IMR-90 (cell line): ENCODE measurements around the gene FBXO41.

Experiments used
- CEBPB ChIP-seq: IDR thresholded peaks from 2 replicates; pipeline ENCODE4 v1.6.1; 2012; ENCODE audit warnings: low read depth, low read length, improper control_type of control experiment
- CHD1 ChIP-seq: IDR thresholded peaks from 2 replicates; pipeline ENCODE4 v1.6.1; 2012; ENCODE audit warnings: low read depth, low read length, improper control_type of control experiment
- FOS ChIP-seq: fragments of 150-350 bp; IDR thresholded peaks from 2 replicates; pipeline ENCODE4 v1.6.1; 2016; ENCODE audit warnings: low read depth, low read length
- MAFK ChIP-seq: IDR thresholded peaks from 2 replicates; pipeline ENCODE4 v1.6.1; 2012; ENCODE audit warnings: low read depth, low read length, improper control_type of control experiment
- MAZ ChIP-seq: IDR thresholded peaks from 2 replicates; pipeline ENCODE4 v1.6.1; 2012; ENCODE audit warnings: low read depth, mild to moderate bottlenecking, low read length, improper control_type of control experiment, moderate library complexity, borderline replicate concordance
- MXI1 ChIP-seq: IDR thresholded peaks from 2 replicates; pipeline ENCODE4 v1.6.1; 2012; ENCODE audit warnings: low read depth, mild to moderate bottlenecking, low read length, moderate library complexity, borderline replicate concordance
- POLR2A ChIP-seq: IDR thresholded peaks from 2 replicates; pipeline ENCODE4 v1.6.1; 2012; ENCODE audit warnings: mild to moderate bottlenecking, low read depth, low read length
- RAD21 ChIP-seq: IDR thresholded peaks from 2 replicates; pipeline ENCODE4 v1.6.1; 2012; ENCODE audit warnings: low read length, improper control_type of control experiment
- RCOR1 ChIP-seq: IDR thresholded peaks from 2 replicates; pipeline ENCODE4 v1.6.1; 2012; ENCODE audit warnings: mild to moderate bottlenecking, low read length, improper control_type of control experiment; ENCODE audit not compliant: insufficient replicate concordance
- RFX5 ChIP-seq: IDR thresholded peaks from 2 replicates; pipeline ENCODE4 v1.8.0; 2012; ENCODE audit warnings: low read depth, mild to moderate bottlenecking, low read length, moderate library complexity
- SMC3 ChIP-seq: fragments of 150-350 bp; IDR thresholded peaks from 2 replicates; pipeline ENCODE4 v1.6.1; 2016; ENCODE audit warnings: low read depth, mild to moderate bottlenecking, antibody characterized with exemption, low read length, moderate library complexity
- TF ChIP-seq, protein P1 (sequence below): conservative IDR thresholded peaks from 2 replicates; pipeline ENCODE4 v1.5.1; 2012; ENCODE audit warnings: mild to moderate bottlenecking, low read depth, low read length, improper control_type of control experiment
- TF ChIP-seq, protein P2 (sequence below): fragments of 150-350 bp; IDR thresholded peaks from 2 replicates; pipeline ENCODE4 v1.6.1; 2016; ENCODE audit warnings: low read depth, mild to moderate bottlenecking, low read length, moderate library complexity, borderline replicate concordance

DNA sequence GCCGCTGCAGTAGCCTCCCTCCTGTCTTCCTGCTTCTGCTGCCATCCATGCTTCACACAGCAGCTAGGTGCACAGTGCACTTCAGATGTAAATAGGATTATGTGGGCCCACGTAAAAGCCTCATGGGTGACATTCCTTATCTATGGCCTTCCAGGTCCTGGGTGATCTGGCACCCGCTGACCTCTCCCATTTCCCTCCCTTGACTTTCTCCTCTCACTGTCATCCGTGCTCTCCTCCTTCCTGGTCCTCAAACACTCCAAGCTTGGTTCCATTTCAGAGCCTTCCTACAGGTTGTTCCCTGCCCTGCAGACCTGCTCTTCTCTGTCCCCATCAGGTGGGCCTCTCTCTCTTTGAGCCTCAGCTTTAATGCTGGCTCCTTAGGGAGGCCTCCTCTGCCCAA lies 74.3 kb downstream of the FBXO41 start:
- TF ChIP-seq POLR2A (no peak), RCOR1 (no peak), CHD1 (no peak), RAD21 (no peak), MAFK (no peak), CEBPB (no peak), SMC3 (no peak), RFX5 (no peak), FOS (no peak), MAZ (no peak), MXI1 (no peak)
- TF ChIP-seq, protein P1, sequence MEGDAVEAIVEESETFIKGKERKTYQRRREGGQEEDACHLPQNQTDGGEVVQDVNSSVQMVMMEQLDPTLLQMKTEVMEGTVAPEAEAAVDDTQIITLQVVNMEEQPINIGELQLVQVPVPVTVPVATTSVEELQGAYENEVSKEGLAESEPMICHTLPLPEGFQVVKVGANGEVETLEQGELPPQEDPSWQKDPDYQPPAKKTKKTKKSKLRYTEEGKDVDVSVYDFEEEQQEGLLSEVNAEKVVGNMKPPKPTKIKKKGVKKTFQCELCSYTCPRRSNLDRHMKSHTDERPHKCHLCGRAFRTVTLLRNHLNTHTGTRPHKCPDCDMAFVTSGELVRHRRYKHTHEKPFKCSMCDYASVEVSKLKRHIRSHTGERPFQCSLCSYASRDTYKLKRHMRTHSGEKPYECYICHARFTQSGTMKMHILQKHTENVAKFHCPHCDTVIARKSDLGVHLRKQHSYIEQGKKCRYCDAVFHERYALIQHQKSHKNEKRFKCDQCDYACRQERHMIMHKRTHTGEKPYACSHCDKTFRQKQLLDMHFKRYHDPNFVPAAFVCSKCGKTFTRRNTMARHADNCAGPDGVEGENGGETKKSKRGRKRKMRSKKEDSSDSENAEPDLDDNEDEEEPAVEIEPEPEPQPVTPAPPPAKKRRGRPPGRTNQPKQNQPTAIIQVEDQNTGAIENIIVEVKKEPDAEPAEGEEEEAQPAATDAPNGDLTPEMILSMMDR: no peak
- TF ChIP-seq, protein P2, sequence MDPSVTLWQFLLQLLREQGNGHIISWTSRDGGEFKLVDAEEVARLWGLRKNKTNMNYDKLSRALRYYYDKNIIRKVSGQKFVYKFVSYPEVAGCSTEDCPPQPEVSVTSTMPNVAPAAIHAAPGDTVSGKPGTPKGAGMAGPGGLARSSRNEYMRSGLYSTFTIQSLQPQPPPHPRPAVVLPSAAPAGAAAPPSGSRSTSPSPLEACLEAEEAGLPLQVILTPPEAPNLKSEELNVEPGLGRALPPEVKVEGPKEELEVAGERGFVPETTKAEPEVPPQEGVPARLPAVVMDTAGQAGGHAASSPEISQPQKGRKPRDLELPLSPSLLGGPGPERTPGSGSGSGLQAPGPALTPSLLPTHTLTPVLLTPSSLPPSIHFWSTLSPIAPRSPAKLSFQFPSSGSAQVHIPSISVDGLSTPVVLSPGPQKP: no peak
